Loucy (cell line): ENCODE data around the gene QRICH1.

Source experiments
- CTCF ChIP-seq: fragments of 200-600 bp; sonication (generic); conservative IDR thresholded peaks from 2 replicates; pipeline ENCODE4 v1.5.1; 2014; ENCODE audit warnings: mild to moderate bottlenecking, antibody characterized with exemption, low read length
- EZH2phosphoT487 ChIP-seq: fragments of 200-600 bp; IDR thresholded peaks from 2 replicates; pipeline ENCODE4 v1.6.1; 2018; ENCODE audit warnings: antibody characterized with exemption, mild to moderate bottlenecking, moderate library complexity, borderline replicate concordance

GRCh38 chr3:49005303-49005680, 88.6 kb downstream of the QRICH1 start:
- TF ChIP-seq CTCF (no peak), EZH2phosphoT487 (no peak)
